Measurements from ENCODE around the gene PLA2G10. TPM values are rescaled to one million over a fixed set of nuclear protein-coding genes. Genes with fewer than 3 reads are reported as not detected.

PLA2G10 gene
- total and polyA plus RNA-seq, 2 of the 13 experiments (the other 11 are each of a cell fraction or from before 2014, with no cell fraction given) = not detected

GRCh38 chr16:14629919-14630619 lies 64.0 kb downstream of the PLA2G10 start, which contains the start of gene PARN (continued):
- peak; percentile 67 for TF ChIP-seq ZBTB43 (CRISPR knock-in tag; conservative IDR thresholded peaks at IDR 0.05)
- peak; percentile 44; the same call in 1 of the 2 replicates for TF ChIP-seq SIX4 (CRISPR knock-in tag; IDR thresholded peaks at IDR 0.05)
- TF ChIP-seq ZBTB42 (CRISPR knock-in tag; IDR thresholded peaks at IDR 0.05) = peak; percentile 72; the same call in 1 of the 2 replicates
- TF ChIP-seq ZNF598 (CRISPR knock-in tag; IDR thresholded peaks at IDR 0.05; ENCODE audit: borderline replicate concordance) = peak; percentile 93; the same call in 1 of the 2 replicates
- no peak for TF ChIP-seq RCOR2 (CRISPR knock-in tag; IDR thresholded peaks at IDR 0.05)
- TF ChIP-seq PLSCR1 (CRISPR knock-in tag; IDR thresholded peaks at IDR 0.05; ENCODE audit: borderline replicate concordance) = no peak
- 0 out of 2 replicates have a peak, but pooled peaks have one; percentile 34 for TF ChIP-seq GLMP (CRISPR knock-in tag; IDR thresholded peaks at IDR 0.05; ENCODE audit: borderline replicate concordance)
- peak; percentile 98 for TF ChIP-seq ZNF776 (CRISPR knock-in tag; IDR thresholded peaks at IDR 0.05)
- TF ChIP-seq ZNF703 (CRISPR knock-in tag; IDR thresholded peaks at IDR 0.05; ENCODE audit: borderline replicate concordance) = 0 out of 2 replicates have a peak, but pooled peaks have one; percentile 37
- TF ChIP-seq NFAT5 (CRISPR knock-in tag; IDR thresholded peaks at IDR 0.05) = peak; percentile 93
- TF ChIP-seq SP1 (IDR thresholded peaks at IDR 0.05) = no peak
- TF ChIP-seq SP1 (CRISPR knock-in tag; IDR thresholded peaks at IDR 0.05) = peak; percentile 83
- TF ChIP-seq ZSCAN12 (CRISPR knock-in tag; IDR thresholded peaks at IDR 0.05) = peak; percentile 87; the same call in 1 of the 2 replicates
- TF ChIP-seq NR2F6 (IDR thresholded peaks at IDR 0.05) = no peak
- no peak for TF ChIP-seq NR2F6 (CRISPR knock-in tag; IDR thresholded peaks at IDR 0.05)
- peak; percentile 88; the same call in 1 of the 2 replicates for TF ChIP-seq SMAD9 (CRISPR knock-in tag; IDR thresholded peaks at IDR 0.05)
- 0 out of 2 replicates have a peak, but pooled peaks have one; percentile 62 for TF ChIP-seq HMGXB3 (CRISPR knock-in tag; IDR thresholded peaks at IDR 0.05; ENCODE audit: borderline replicate concordance)

All from HepG2 (cell line).